ENCODE results near the gene VPS52.

The VPS52 gene

GRCh38 chr6:33204415-33205190 lies 67.1 kb downstream of the VPS52 start, which contains the start of gene HSD17B8:
TSS of gene HSD17B8 (plus strand) at chr6:33204655. CDS start at chr6:33204669, 14 bp downstream.
- TF ChIP-seq CTCF (IDR thresholded peaks at IDR 0.05; ENCODE audit: low read depth, low read length), result no peak
- H3K36me3 ChIP-seq, result peaks cover 41% of the 10 kb centered on the region
- H3K27ac ChIP-seq, result peak within 1 kb of the TSS; percentile 90
- peak within 1 kb of the TSS; percentile 88 for H3K4me3 ChIP-seq (ENCODE audit: low read depth, low read length)
- H3K9me3 ChIP-seq (ENCODE audit: severe bottlenecking), result no peaks in the 10 kb centered on the region
- no peaks in the 10 kb centered on the region for H3K27me3 ChIP-seq (ENCODE audit: insufficient read depth, low read depth, severe bottlenecking)
- DNase-seq, result peak; percentile 100

- DNase-seq, result no peak
- TF ChIP-seq CTCF (IDR thresholded peaks at IDR 0.05; ENCODE audit: low read depth, low read length), result no peak
- Histone ChIP-seq H3K9me3 (ENCODE audit: severe bottlenecking) (no peaks in the 10 kb centered on the region), H3K36me3 (peaks cover 37% of the 10 kb centered on the region), H3K27ac (peak overlapping the region; percentile 90), H3K27me3 (ENCODE audit: insufficient read depth, low read depth, severe bottlenecking) (no peaks in the 10 kb centered on the region), H3K4me3 (ENCODE audit: low read depth, low read length) (no peak overlapping the region; the same call in 1 of the 2 replicates)
These were observed 67.6 kb downstream of the VPS52 start for GRCh38 chr6:33204165-33204414.

GRCh38 chr6:33203443-33204164 lies 68.1 kb downstream of the VPS52 start:
- TF ChIP-seq CTCF (IDR thresholded peaks at IDR 0.05; ENCODE audit: low read depth, low read length), result no peak
- Histone ChIP-seq H3K9me3 (ENCODE audit: severe bottlenecking) (no peaks in the 10 kb centered on the region), H3K36me3 (peaks cover 37% of the 10 kb centered on the region), H3K4me3 (ENCODE audit: low read depth, low read length) (no peak overlapping the region), H3K27ac (peak overlapping the region; percentile 90), H3K27me3 (ENCODE audit: insufficient read depth, low read depth, severe bottlenecking) (no peaks in the 10 kb centered on the region)
- no peak for DNase-seq

- Histone ChIP-seq H3K27me3 (ENCODE audit: insufficient read depth, low read depth, severe bottlenecking) (no peaks in the 10 kb centered on the region), H3K4me3 (ENCODE audit: low read depth, low read length) (no peak overlapping the region), H3K36me3 (peaks cover 41% of the 10 kb centered on the region), H3K9me3 (ENCODE audit: severe bottlenecking) (no peaks in the 10 kb centered on the region), H3K27ac (no peak overlapping the region)
- no peak for DNase-seq
- TF ChIP-seq CTCF (IDR thresholded peaks at IDR 0.05; ENCODE audit: low read depth, low read length), result no peak
These were observed 68.9 kb downstream of the VPS52 start for GRCh38 chr6:33202799-33203198.

GRCh38 chr6:33201935-33202334 lies 69.7 kb downstream of the VPS52 start:
- Histone ChIP-seq H3K27me3 (ENCODE audit: insufficient read depth, low read depth, severe bottlenecking) (no peaks in the 10 kb centered on the region), H3K4me3 (ENCODE audit: low read depth, low read length) (no peak overlapping the region), H3K27ac (peak overlapping the region; percentile 99; the same call in 1 of the 2 replicates), H3K9me3 (ENCODE audit: severe bottlenecking) (no peaks in the 10 kb centered on the region), H3K36me3 (peaks cover 50% of the 10 kb centered on the region)
- no peak for DNase-seq
- TF ChIP-seq CTCF (IDR thresholded peaks at IDR 0.05; ENCODE audit: low read depth, low read length), result no peak

Data from WERI-Rb-1 (cell line).